ENCODE measurements around the gene CLDN5. TPM values are rescaled to one million over a fixed set of nuclear protein-coding genes. Genes with fewer than 3 reads are reported as not detected.

The CLDN5 gene, protein sequence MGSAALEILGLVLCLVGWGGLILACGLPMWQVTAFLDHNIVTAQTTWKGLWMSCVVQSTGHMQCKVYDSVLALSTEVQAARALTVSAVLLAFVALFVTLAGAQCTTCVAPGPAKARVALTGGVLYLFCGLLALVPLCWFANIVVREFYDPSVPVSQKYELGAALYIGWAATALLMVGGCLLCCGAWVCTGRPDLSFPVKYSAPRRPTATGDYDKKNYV
- total RNA-seq = 9.3 TPM

- Histone ChIP-seq H3K4me3 (ENCODE audit: low read length) (no peak within 1 kb of the TSS), H3K27me3 (ENCODE audit: insufficient read depth, low read length) (peaks cover 21% of the 10 kb centered on the region), H3K9me3 (ENCODE audit: low read depth, low read length) (no peaks in the 10 kb centered on the region), H3K4me1 (ENCODE audit: insufficient read depth, low read length) (no peaks in the 10 kb centered on the region)
Measured at GRCh38 chr22:19524170-19525115, at the start of gene CLDN5. Gene CLDN5 (minus strand): TSS chr22:19524410. CDS start chr22:19524255, 155 bp downstream.

- Histone ChIP-seq H3K4me3 (ENCODE audit: low read length) (no peak overlapping the region), H3K4me1 (ENCODE audit: insufficient read depth, low read length) (peaks cover 8% of the 10 kb centered on the region), H3K27me3 (ENCODE audit: insufficient read depth, low read length) (no peaks in the 10 kb centered on the region)
Measured at GRCh38 chr22:19571995-19572394, 47.8 kb upstream of the CLDN5 start.

GRCh38 chr22:19571207-19571795, 47.1 kb upstream of the CLDN5 start:
- no peaks in the 10 kb centered on the region for H3K27me3 ChIP-seq (ENCODE audit: insufficient read depth, low read length)
- H3K4me1 ChIP-seq (ENCODE audit: insufficient read depth, low read length) = peaks cover under 1% of the 10 kb centered on the region
- H3K9me3 ChIP-seq (ENCODE audit: low read depth, low read length) = no peaks in the 10 kb centered on the region
- no peak overlapping the region for H3K4me3 ChIP-seq (ENCODE audit: low read length)

More at GRCh38 chr22:19571995-19572394, 47.8 kb upstream of the CLDN5 start:
- H3K9me3 ChIP-seq (ENCODE audit: low read depth, low read length) = no peaks in the 10 kb centered on the region

- Histone ChIP-seq H3K4me1 (ENCODE audit: insufficient read depth, low read length) (no peaks in the 10 kb centered on the region), H3K4me3 (ENCODE audit: low read length) (no peak overlapping the region), H3K9me3 (ENCODE audit: low read depth, low read length) (no peaks in the 10 kb centered on the region), H3K27me3 (ENCODE audit: insufficient read depth, low read length) (no peaks in the 10 kb centered on the region)
Measured at GRCh38 chr22:19569976-19570375, 45.8 kb upstream of the CLDN5 start.

- Histone ChIP-seq H3K4me1 (ENCODE audit: insufficient read depth, low read length) (no peaks in the 10 kb centered on the region), H3K4me3 (ENCODE audit: low read length) (no peak overlapping the region), H3K27me3 (ENCODE audit: insufficient read depth, low read length) (no peaks in the 10 kb centered on the region), H3K9me3 (ENCODE audit: low read depth, low read length) (no peaks in the 10 kb centered on the region)
Measured at GRCh38 chr22:19569276-19569640, 45.0 kb upstream of the CLDN5 start.

DNA sequence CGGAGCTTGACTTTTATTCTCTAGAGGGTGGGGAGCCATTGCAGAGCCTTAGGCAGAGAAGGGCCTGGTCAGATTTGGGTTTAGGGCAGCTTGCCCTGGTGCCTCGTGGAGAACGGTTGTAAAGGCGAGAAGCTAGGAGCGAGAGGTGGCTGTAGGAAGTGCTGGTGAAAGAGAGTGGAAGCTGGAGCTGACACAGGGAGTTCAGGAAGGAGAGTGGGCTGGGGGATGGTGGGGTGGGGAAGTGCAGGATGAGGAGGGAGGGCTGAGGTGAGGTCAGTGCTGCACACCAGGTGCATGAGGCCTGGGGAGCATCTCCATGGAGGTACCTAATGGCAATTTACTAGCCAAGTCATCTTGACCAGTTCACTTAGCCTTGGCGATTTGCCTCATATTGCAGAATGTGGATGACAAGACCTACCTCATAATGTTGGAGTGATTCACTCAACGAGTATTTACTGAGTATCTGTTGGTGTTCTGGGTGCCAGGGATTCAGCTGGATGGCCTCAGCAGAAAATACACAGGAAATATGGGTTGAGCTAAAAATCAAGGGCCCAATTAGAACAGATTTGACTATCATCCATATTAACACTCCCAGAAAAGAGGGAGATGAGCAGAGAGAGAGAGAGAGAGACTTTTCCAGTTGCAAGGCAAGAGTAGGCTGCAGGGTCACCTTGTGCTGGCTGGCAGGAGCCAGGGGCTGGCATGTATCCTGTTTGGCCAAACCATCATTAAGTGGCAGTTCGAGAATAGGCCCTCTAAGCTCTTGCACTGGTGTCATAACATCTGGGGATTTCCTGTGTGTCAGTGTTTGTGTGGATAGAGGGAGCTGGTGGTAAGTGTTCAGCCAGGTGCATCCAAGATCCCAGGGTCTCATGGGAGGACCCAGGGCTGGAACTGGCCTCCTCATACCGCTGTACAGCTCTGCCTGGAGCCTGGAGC, 44.4 kb upstream of the CLDN5 start:
- no peaks in the 10 kb centered on the region for H3K9me3 ChIP-seq (ENCODE audit: low read depth, low read length)
- no peaks in the 10 kb centered on the region for H3K4me1 ChIP-seq (ENCODE audit: insufficient read depth, low read length)
- no peaks in the 10 kb centered on the region for H3K27me3 ChIP-seq (ENCODE audit: insufficient read depth, low read length)
- no peak overlapping the region for H3K4me3 ChIP-seq (ENCODE audit: low read length)

GRCh38 chr22:19567157-19568009, 43.2 kb upstream of the CLDN5 start:
- Histone ChIP-seq H3K4me1 (ENCODE audit: insufficient read depth, low read length) (no peaks in the 10 kb centered on the region), H3K9me3 (ENCODE audit: low read depth, low read length) (no peaks in the 10 kb centered on the region), H3K4me3 (ENCODE audit: low read length) (no peak overlapping the region), H3K27me3 (ENCODE audit: insufficient read depth, low read length) (no peaks in the 10 kb centered on the region)

DNA sequence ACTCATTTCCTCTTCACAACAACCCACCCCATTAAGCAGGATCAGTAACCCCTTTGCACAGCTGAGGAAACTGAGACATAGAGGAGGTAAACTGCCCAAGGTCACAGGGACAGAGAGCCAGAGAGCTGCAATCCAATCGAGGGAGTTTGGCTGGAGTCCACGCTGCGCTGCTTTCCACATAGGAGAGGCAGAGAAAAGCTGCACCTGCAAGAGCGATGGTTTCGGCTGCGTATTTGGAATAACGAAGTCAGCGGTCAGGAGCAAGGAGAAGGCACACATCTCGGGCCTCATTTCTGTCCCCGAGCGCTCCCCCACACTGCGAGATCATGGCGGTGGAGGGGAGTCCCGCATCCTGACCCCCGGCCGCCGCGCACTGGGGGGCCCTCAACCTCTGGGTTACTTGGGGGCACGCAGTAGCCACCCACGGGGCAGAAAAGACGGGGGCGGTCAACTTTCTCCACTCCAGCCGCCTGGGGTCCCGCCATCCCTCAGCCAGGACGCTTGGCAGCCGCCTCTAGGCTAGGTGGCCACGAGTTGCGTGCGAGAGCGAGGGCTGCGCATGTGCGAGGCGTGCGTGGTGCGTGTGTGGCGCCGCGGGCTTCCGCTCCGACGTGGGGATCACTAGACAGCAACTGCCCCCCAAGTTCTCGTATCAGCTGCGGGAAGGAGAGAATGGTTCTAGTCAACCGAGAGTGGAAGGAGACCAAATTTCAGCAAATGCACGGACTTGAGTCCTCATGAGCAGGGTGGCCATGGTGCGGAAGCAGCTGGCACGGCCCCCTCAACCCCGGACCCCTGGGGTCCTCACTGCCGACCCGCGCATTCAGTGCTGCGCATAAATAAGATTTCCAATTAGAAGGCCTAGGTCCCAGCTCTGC, 42.3 kb upstream of the CLDN5 start:
- H3K4me3 ChIP-seq (ENCODE audit: low read length) = no peak overlapping the region
- no peaks in the 10 kb centered on the region for H3K27me3 ChIP-seq (ENCODE audit: insufficient read depth, low read length)
- H3K4me1 ChIP-seq (ENCODE audit: insufficient read depth, low read length) = no peaks in the 10 kb centered on the region
- no peaks in the 10 kb centered on the region for H3K9me3 ChIP-seq (ENCODE audit: low read depth, low read length)

GRCh38 chr22:19565382-19566278, 41.4 kb upstream of the CLDN5 start:
- no peaks in the 10 kb centered on the region for H3K9me3 ChIP-seq (ENCODE audit: low read depth, low read length)
- H3K4me1 ChIP-seq (ENCODE audit: insufficient read depth, low read length) = no peaks in the 10 kb centered on the region
- no peaks in the 10 kb centered on the region for H3K27me3 ChIP-seq (ENCODE audit: insufficient read depth, low read length)
- no peak overlapping the region for H3K4me3 ChIP-seq (ENCODE audit: low read length)

DNA sequence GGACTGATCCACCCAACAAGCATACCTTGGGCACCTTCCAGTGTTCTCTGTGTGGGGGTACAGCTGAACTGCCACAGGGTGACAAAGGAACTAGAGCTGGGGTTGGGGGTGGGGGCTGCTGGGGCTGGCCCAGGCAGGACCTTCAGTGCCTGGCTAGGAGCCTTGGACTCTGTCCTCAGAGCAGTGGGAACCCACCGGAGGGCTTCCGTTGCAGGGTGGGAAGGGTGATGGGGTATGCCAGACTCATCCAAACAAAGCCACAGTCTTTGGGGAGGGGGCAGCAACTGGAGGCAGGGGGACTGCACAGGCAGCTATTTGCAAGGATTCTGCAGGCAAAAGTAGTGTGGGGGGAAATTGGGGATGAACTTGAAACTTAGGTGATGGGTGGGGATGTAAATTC, 35.7 kb upstream of the CLDN5 start:
- Histone ChIP-seq H3K9me3 (ENCODE audit: low read depth, low read length) (no peaks in the 10 kb centered on the region), H3K4me1 (ENCODE audit: insufficient read depth, low read length) (no peaks in the 10 kb centered on the region), H3K4me3 (ENCODE audit: low read length) (no peak overlapping the region), H3K27me3 (ENCODE audit: insufficient read depth, low read length) (no peaks in the 10 kb centered on the region)

DNA sequence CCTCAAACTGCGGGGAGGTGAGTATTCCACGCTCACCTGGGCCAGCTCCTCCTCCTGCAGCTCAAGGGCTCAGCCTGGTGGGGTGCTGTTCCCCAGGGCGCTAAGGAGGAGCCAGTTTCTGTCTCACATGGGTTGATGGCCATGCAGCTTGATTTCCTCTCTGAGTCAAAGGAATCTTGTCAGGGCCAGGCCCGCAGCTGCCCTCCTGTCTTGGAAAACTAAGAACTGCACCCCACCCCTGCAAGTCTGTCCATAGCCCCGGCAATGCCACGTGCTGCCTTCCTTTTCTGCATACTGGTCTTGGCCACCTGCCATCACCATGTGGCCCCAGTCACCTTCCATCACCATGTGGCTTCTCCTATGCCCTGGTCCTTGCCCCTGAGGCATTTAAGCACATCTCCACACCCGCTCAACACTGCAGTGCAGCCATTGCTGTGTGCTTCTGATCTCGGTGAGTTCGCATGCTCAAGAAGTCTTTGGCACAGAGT, 35.2 kb upstream of the CLDN5 start:
- Histone ChIP-seq H3K9me3 (ENCODE audit: low read depth, low read length) (no peaks in the 10 kb centered on the region), H3K27me3 (ENCODE audit: insufficient read depth, low read length) (no peaks in the 10 kb centered on the region), H3K4me3 (ENCODE audit: low read length) (no peak overlapping the region), H3K4me1 (ENCODE audit: insufficient read depth, low read length) (no peaks in the 10 kb centered on the region)

DNA sequence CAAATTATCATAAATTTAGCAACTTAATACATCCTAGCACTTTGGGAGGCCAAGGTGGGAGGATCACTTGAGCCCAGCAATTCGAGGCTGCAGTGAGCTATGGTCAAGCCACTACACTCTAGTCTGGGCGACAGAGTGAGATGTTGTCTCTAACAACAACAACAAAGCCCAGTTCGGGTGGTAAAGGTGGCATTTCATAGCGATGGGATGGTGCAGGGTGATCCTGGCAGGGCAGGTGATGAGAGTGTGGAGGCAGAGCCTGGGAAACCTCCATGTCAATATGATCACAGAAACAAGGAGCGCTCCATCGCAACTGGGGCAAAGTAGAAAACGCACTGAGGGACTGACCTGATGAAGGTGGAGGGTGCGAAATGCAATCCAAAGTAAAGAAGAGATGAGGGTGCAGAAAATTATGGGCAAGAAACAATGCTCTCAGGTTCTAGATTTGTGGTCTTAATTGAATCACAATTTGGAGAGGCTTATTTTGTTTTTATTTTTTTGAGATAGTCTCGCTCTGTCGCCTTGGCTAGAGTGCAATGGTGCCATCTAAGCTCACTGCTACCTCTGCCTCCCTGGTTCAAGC, 32.8 kb upstream of the CLDN5 start:
- Histone ChIP-seq H3K9me3 (ENCODE audit: low read depth, low read length) (no peaks in the 10 kb centered on the region), H3K4me3 (ENCODE audit: low read length) (no peak overlapping the region), H3K4me1 (ENCODE audit: insufficient read depth, low read length) (no peaks in the 10 kb centered on the region), H3K27me3 (ENCODE audit: insufficient read depth, low read length) (no peaks in the 10 kb centered on the region)
